GM23248 (cell line): ENCODE data around the gene SUSD6. TPM values are rescaled to one million over a fixed set of nuclear protein-coding genes. Genes with fewer than 3 reads are reported as not detected.

Experiments
- DNase-seq: peaks from one replicate; pipeline ENCODE4 v3.0.0-alpha.2; 2015
- H2AFZ ChIP-seq: fragments of 200-600 bp; sonication (generic); 2 replicates; pipeline ENCODE4 v1.6.1; 2016; ENCODE audit warnings: antibody characterized with exemption
- H3F3A ChIP-seq: fragments of 200-600 bp; sonication (generic); 2 replicates; pipeline ENCODE4 v1.6.1; 2016; ENCODE audit warnings: mild to moderate bottlenecking, antibody characterized with exemption, mixed run types; ENCODE audit not compliant: insufficient read depth
- H3K27ac ChIP-seq: fragments of 200-600 bp; sonication (generic); 2 replicates; pipeline ENCODE4 v1.5.1; 2016; ENCODE audit warnings: mild to moderate bottlenecking
- H3K27me3 ChIP-seq: fragments of 200-600 bp; sonication (generic); replicated peaks from 2 replicates; pipeline ENCODE4 v1.6.1; 2016; ENCODE audit warnings: mild to moderate bottlenecking; ENCODE audit not compliant: insufficient read depth
- H3K36me3 ChIP-seq: fragments of 200-600 bp; sonication (generic); 2 replicates; pipeline ENCODE4 v1.6.1; 2016; ENCODE audit warnings: low read depth, mild to moderate bottlenecking
- H3K4me1 ChIP-seq: fragments of 200-600 bp; sonication (generic); 2 replicates; pipeline ENCODE4 v1.6.1; 2016; ENCODE audit warnings: mild to moderate bottlenecking; ENCODE audit not compliant: insufficient read depth
- H3K4me2 ChIP-seq: fragments of 200-600 bp; sonication (generic); one replicate; pipeline ENCODE4 v1.6.1; 2016; ENCODE audit warnings: mild to moderate bottlenecking; ENCODE audit not compliant: unreplicated experiment
- H3K4me3 ChIP-seq: fragments of 200-600 bp; sonication (generic); 2 replicates; pipeline ENCODE4 v1.5.1; 2016; ENCODE audit warnings: mild to moderate bottlenecking
- H3K79me2 ChIP-seq: fragments of 200-600 bp; sonication (generic); 2 replicates; pipeline ENCODE4 v1.6.1; 2016; ENCODE audit warnings: mild to moderate bottlenecking; ENCODE audit not compliant: insufficient read depth
- H3K9ac ChIP-seq: fragments of 200-600 bp; sonication (generic); 2 replicates; pipeline ENCODE4 v1.6.1; 2016; ENCODE audit warnings: mild to moderate bottlenecking
- H3K9me2 ChIP-seq: fragments of 200-600 bp; sonication (generic); 2 replicates; pipeline ENCODE4 v1.6.1; 2016; ENCODE audit warnings: mixed run types, mild to moderate bottlenecking, moderate library complexity; ENCODE audit not compliant: insufficient read depth
- H3K9me3 ChIP-seq: fragments of 200-600 bp; sonication (generic); one replicate; pipeline ENCODE4 v1.6.1; 2017; ENCODE audit warnings: low read depth
- H4K20me1 ChIP-seq: fragments of 200-600 bp; sonication (generic); 2 replicates; pipeline ENCODE4 v1.6.0; 2016; ENCODE audit not compliant: insufficient read depth
- EZH2 ChIP-seq: fragments of 200-600 bp; sonication (generic); IDR thresholded peaks from 2 replicates; pipeline ENCODE4 v1.6.1; 2018; ENCODE audit warnings: antibody characterized with exemption, mild to moderate bottlenecking; ENCODE audit not compliant: insufficient read depth, poor library complexity, severe bottlenecking
- EZH2phosphoT487 ChIP-seq: fragments of 200-600 bp; sonication (generic); IDR thresholded peaks from 2 replicates; pipeline ENCODE4 v1.6.1; 2018; ENCODE audit warnings: antibody characterized with exemption, moderate library complexity, mild to moderate bottlenecking, low read depth; ENCODE audit not compliant: insufficient read depth
- WGBS, 2 experiments: methylation state at CpG; one replicate each; pipeline ENCODE4 v1.1.6; 2015 to 2017; ENCODE audit warnings: low lambda C conversion rate in 2 of 2, low coverage in 1 of 2; ENCODE audit errors: missing lambda C conversion rate in 2 of 2; 5-methylcytosine and 5-hydroxymethylcytosine counted together
- in situ Hi-C: fragments of 300-500 bp; cut with MboI; formaldehyde crosslinking; loops from 2 replicates; pipeline ENCODE4 v1.15.0; 2020
- polyA plus RNA-seq: library from polyadenylated mRNA; unstranded; fragments of >200 nt; fragmentation: Nextera tagmentation; extraction: Ambion mirVana; gene quantifications from 2 replicates; pipeline ENCODE4 v1.2.1, GENCODE V29; 2016
- total RNA-seq: library from RNA; depleted of rRNA; stranded (reverse); fragments of >200 nt; shearing (Covaris generic); gene quantifications from 2 replicates; pipeline ENCODE4 v1.2.3, GENCODE V29; 2014

The SUSD6 gene
- total and polyA plus RNA-seq, 2 experiments from 2014 or later, result 12.2 to 24.1 TPM

DNA sequence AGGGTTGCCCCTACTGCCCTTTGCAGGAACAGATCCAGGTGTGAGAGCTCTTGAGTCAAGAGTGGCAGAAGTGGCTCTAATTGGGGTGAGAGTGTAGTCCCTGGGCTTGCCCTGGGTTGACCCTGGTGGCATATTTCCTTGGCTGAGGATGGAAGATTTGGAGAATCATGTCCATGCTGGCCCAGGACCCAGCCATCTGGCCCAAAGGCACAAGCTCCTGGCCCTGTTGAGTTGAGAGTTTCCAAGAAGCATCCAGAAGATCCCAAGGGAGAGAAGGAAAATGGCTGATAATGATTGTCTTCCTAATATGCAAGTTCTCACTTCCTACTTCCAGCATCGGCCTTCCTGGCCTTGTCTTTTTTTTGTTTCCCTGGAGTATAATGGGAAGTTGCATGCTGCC lies 100.1 kb downstream of the SUSD6 start:
- DNase-seq, result no peak

DNA sequence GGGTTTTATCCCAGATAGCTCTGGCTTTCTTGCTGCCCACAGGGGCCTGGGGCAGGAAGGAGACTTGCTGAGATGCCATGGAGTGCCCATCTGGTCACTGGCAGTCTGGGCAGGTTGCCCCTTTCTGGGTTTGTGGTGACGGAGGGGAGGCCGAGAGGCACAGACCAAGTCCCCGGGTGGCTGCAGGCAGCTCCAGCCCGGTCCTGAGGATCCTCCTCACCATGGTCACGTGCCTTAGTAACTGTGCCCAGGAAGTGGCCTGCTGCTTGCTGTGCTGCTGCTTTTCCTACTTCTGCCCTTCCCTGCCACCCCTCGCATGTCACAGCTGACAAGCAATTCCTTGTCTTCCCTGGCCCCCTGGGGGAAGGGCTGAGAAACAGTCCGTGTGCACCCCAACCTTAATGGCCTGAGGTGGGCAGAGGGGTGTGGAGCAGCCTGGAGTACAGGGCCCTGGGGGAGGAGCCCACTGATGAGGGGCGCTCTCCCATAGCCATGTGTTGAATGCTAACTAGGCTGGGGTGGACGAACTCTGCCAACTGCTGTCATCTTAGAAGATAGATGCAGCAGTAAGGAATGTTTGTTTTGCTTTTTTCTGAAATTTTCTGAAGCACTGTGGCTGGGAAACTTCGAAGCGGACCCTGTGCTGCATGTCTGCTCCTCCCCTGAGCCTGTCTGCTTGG lies 100.6 kb downstream of the SUSD6 start:
- H3F3A ChIP-seq, result peaks cover 21% of the 10 kb centered on the region
- H3K4me2 ChIP-seq, result no peak overlapping the region
- H3K9ac ChIP-seq, result no peak overlapping the region
- 0 out of 2 replicates have a peak, but pooled peaks cover 4% of the 10 kb centered on the region for H3K79me2 ChIP-seq
- no peaks in the 10 kb centered on the region for H3K9me3 ChIP-seq
- no peaks in the 10 kb centered on the region for H3K27me3 ChIP-seq
- H4K20me1 ChIP-seq, result no peaks in the 10 kb centered on the region
- H3K36me3 ChIP-seq, result peaks cover 27% of the 10 kb centered on the region; the same call in 1 of the 2 replicates
- in situ Hi-C loops, result no loop called here
- peaks cover 14% of the 10 kb centered on the region for H3K4me1 ChIP-seq
- WGBS, 2 experiments, result 46 to 51% methylated on average over 11 of the region's 11 CpGs
- H3K9me2 ChIP-seq, result no peaks in the 10 kb centered on the region
- TF ChIP-seq EZH2phosphoT487 (no peak), EZH2 (no peak)
- H3K27ac ChIP-seq, result no peak overlapping the region
- H2AFZ ChIP-seq, result no peak overlapping the region
- DNase-seq, result no peak
- no peak overlapping the region for H3K4me3 ChIP-seq

More for the DNA sequence above, 100.1 kb downstream of the SUSD6 start:
- Histone ChIP-seq H3K79me2 (0 out of 2 replicates have a peak, but pooled peaks cover 4% of the 10 kb centered on the region), H3K9me2 (no peaks in the 10 kb centered on the region), H3K4me1 (peaks cover 8% of the 10 kb centered on the region), H4K20me1 (no peaks in the 10 kb centered on the region), H3K27ac (no peak overlapping the region), H3K36me3 (peaks cover 27% of the 10 kb centered on the region; the same call in 1 of the 2 replicates), H3K4me3 (no peak overlapping the region), H3K9me3 (no peaks in the 10 kb centered on the region), H3K4me2 (no peak overlapping the region), H3K27me3 (no peaks in the 10 kb centered on the region), H3K9ac (no peak overlapping the region), H2AFZ (no peak overlapping the region), H3F3A (peaks cover 16% of the 10 kb centered on the region)
- no peak for TF ChIP-seq EZH2phosphoT487
- TF ChIP-seq EZH2, result no peak
- in situ Hi-C loops, result no loop called here
- 8 to 13% methylated on average over 1 of the region's 1 CpG for WGBS, 2 experiments

DNA sequence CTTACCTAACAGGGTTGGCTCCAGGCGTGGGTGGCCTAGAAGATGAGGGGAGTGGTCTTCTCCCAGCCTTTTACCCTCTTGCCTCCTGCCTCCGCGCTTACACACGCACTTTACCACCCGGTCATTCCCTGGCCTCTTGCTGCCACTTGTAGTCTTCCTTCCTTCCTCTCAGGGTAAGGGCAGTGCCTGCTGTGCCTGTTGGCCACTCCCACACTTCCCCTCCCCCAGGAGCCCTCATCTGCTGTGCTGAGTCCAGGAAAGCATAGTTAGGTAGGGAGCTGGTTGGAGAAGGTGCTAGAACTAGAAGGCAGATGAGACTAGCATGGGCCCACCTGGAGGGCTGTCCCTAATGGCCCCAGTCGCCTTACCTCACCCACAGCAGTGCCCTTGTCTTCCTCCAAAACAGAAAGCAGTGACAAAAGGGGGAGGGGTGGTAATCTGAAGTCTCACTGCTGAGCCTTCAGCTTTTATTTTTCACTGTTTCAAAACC lies 101.2 kb downstream of the SUSD6 start:
- no peak for DNase-seq
- TF ChIP-seq EZH2phosphoT487, result no peak
- TF ChIP-seq EZH2, result no peak
- H3K36me3 ChIP-seq, result peaks cover 27% of the 10 kb centered on the region; the same call in 1 of the 2 replicates
- no peaks in the 10 kb centered on the region for H4K20me1 ChIP-seq
- 85 to 91% methylated on average over 6 of the region's 6 CpGs for WGBS, 2 experiments
- no peak overlapping the region for H3K4me2 ChIP-seq
- no peaks in the 10 kb centered on the region for H3K27me3 ChIP-seq
- H3K9me2 ChIP-seq, result no peaks in the 10 kb centered on the region
- no peak overlapping the region for H3K4me3 ChIP-seq
- 0 out of 2 replicates have a peak, but pooled peaks cover 4% of the 10 kb centered on the region for H3K79me2 ChIP-seq
- in situ Hi-C loops, result no loop called here
- H2AFZ ChIP-seq, result no peak overlapping the region
- H3K9me3 ChIP-seq, result no peaks in the 10 kb centered on the region
- H3K27ac ChIP-seq, result no peak overlapping the region
- H3K9ac ChIP-seq, result no peak overlapping the region
- peaks cover 27% of the 10 kb centered on the region for H3F3A ChIP-seq
- H3K4me1 ChIP-seq, result peaks cover 20% of the 10 kb centered on the region

GRCh38 chr14:69713209-69713781 lies 101.9 kb downstream of the SUSD6 start:
- Histone ChIP-seq H3K36me3 (peaks cover 27% of the 10 kb centered on the region; the same call in 1 of the 2 replicates), H3K9me2 (no peaks in the 10 kb centered on the region), H3K9ac (no peak overlapping the region), H3K4me2 (no peak overlapping the region), H3F3A (peaks cover 28% of the 10 kb centered on the region), H3K4me3 (no peak overlapping the region), H2AFZ (no peak overlapping the region), H3K27ac (no peak overlapping the region), H3K79me2 (0 out of 2 replicates have a peak, but pooled peaks cover 4% of the 10 kb centered on the region), H3K9me3 (no peaks in the 10 kb centered on the region), H4K20me1 (no peaks in the 10 kb centered on the region), H3K4me1 (peaks cover 21% of the 10 kb centered on the region), H3K27me3 (no peaks in the 10 kb centered on the region)
- TF ChIP-seq EZH2 (no peak), EZH2phosphoT487 (no peak)
- no peak for DNase-seq
- in situ Hi-C loops, result no loop called here
- 93% methylated on average over 4 of the region's 4 CpGs for WGBS, 2 experiments
